Ascending aorta (tissue), 2 donors: ENCODE data around the gene PLAAT3. TPM values are rescaled to one million over a fixed set of nuclear protein-coding genes. Genes with fewer than 3 reads are reported as not detected.
"Not testable (repeated sequence)": the region's sequence is repeated elsewhere in the genome, so short reads cannot be mapped to it uniquely, and the experiment has no call there.

Experiments used
- DNase-seq, 2 donors: peaks; one replicate each; pipeline ENCODE4 v3.0.0-alpha.2; 2019; ENCODE audit warnings: low spot score in 2 of 2
- H3K27ac ChIP-seq, 2 donors: fragments of 200-600 bp; sonication (generic); one replicate each; pipeline ENCODE4 v1.5.1; 2016 to 2017; ENCODE audit warnings: mild to moderate bottlenecking in 1 of 2
- H3K27me3 ChIP-seq: fragments of 200-600 bp; sonication (generic); one replicate; pipeline ENCODE4 v1.5.1; 2017
- H3K36me3 ChIP-seq, 2 donors: fragments of 200-600 bp; sonication (generic); one replicate each; pipeline ENCODE4 v1.5.1; 2016
- H3K4me1 ChIP-seq, 2 donors: fragments of 200-600 bp; sonication (generic); one replicate each; pipeline ENCODE4 v1.5.1; 2016 to 2017; ENCODE audit warnings: mild to moderate bottlenecking in 1 of 2
- H3K4me3 ChIP-seq, 2 donors: fragments of 200-600 bp; sonication (generic); one replicate each; pipeline ENCODE4 v1.5.1; 2016 to 2017; ENCODE audit warnings: mild to moderate bottlenecking in 1 of 2
- H3K9me3 ChIP-seq, 2 donors: fragments of 200-600 bp; sonication (generic); one replicate each; pipeline ENCODE4 v1.5.1; 2016
- CTCF ChIP-seq, 3 experiments: fragments of 200-600 bp in 2 of 3; fragments of 450-650 bp in 1 of 3; sonication (generic) in 2 of 3; IDR thresholded peaks; one replicate each; pipeline ENCODE4 v1.5.1; 2016 to 2019; ENCODE audit warnings: antibody characterized with exemption in 3 of 3, mild to moderate bottlenecking in 1 of 3, moderate library complexity in 1 of 3
- intact Hi-C: fragments of 100-400 bp; cut with DNase I; formaldehyde crosslinking; loops from one replicate; pipeline ENCODE4 v1.15.1; 2023
- total RNA-seq: library from RNA; depleted of rRNA; stranded (reverse); fragments of >200 nt; gene quantifications from one replicate; pipeline ENCODE4 v1.1.0, GENCODE V29; 2016

Gene PLAAT3
- total RNA-seq, 1 donor from 2014 or later: 21.1 TPM

GRCh38 chr11:63583357-63583677, 30.9 kb downstream of the PLAAT3 start:
- Histone ChIP-seq H3K9me3 (peaks cover 9 to 17% of the 10 kb centered on the region in 2 donors), H3K36me3 (peaks cover 49 to 80% of the 10 kb centered on the region in 2 donors), H3K4me1 (no peaks in the 10 kb centered on the region), H3K4me3 (no peak overlapping the region), H3K27ac (no peak overlapping the region), H3K27me3 (no peaks in the 10 kb centered on the region)
- no peak for DNase-seq
- TF ChIP-seq CTCF (IDR thresholded peaks at IDR 0.05): no peak
- intact Hi-C loops: no loop called here

- Histone ChIP-seq H3K9me3 (peaks cover 9 to 17% of the 10 kb centered on the region in 2 donors), H3K36me3 (peaks cover 49 to 59% of the 10 kb centered on the region in 2 donors)
- H3K4me3 ChIP-seq, H3K27me3 ChIP-seq, DNase-seq, H3K4me1 ChIP-seq, H3K27ac ChIP-seq, intact Hi-C loops: not testable (repeated sequence)
Observed at GRCh38 chr11:63581224-63581623, 33.0 kb downstream of the PLAAT3 start.

- H3K4me3 ChIP-seq, H3K27ac ChIP-seq, intact Hi-C loops, DNase-seq, H3K27me3 ChIP-seq: not testable (repeated sequence)
- H3K4me1 ChIP-seq: peaks cover 0 to 16% of the 10 kb centered on the region in 2 donors
- H3K9me3 ChIP-seq: peaks cover 9 to 17% of the 10 kb centered on the region in 2 donors
- peaks cover 38 to 49% of the 10 kb centered on the region in 2 donors for H3K36me3 ChIP-seq
Observed at GRCh38 chr11:63578882-63579281, 35.4 kb downstream of the PLAAT3 start.

GRCh38 chr11:63574856-63575602, 39.2 kb downstream of the PLAAT3 start:
- H3K27ac ChIP-seq: peak overlapping the region; percentile 28 to 40
- peaks cover 0 to 18% of the 10 kb centered on the region in 2 donors for H3K4me1 ChIP-seq
- H3K36me3 ChIP-seq: peaks cover 7 to 14% of the 10 kb centered on the region in 2 donors
- H3K4me3 ChIP-seq: no peak overlapping the region
- peak in 1 of 2 donors; percentile 81 for DNase-seq
- no peaks in the 10 kb centered on the region for H3K27me3 ChIP-seq
- intact Hi-C loops: no loop called here
- no peak for TF ChIP-seq CTCF (IDR thresholded peaks at IDR 0.05)
- H3K9me3 ChIP-seq: peaks cover 0 to 3% of the 10 kb centered on the region in 2 donors

GRCh38 chr11:63573881-63574855, 40.1 kb downstream of the PLAAT3 start:
- TF ChIP-seq CTCF (IDR thresholded peaks at IDR 0.05): no peak
- DNase-seq: no peak
- no peaks in the 10 kb centered on the region for H3K27me3 ChIP-seq
- no peaks in the 10 kb centered on the region for H3K9me3 ChIP-seq
- intact Hi-C loops: no loop called here
- H3K4me1 ChIP-seq: peaks cover 0 to 18% of the 10 kb centered on the region in 2 donors
- peaks cover 4 to 10% of the 10 kb centered on the region in 2 donors for H3K36me3 ChIP-seq
- H3K4me3 ChIP-seq: peak overlapping the region in 1 of 2 donors; percentile 2
- H3K27ac ChIP-seq: peak overlapping the region; percentile 8 to 28

GRCh38 chr11:63572026-63572688, 42.1 kb downstream of the PLAAT3 start:
- H3K27me3 ChIP-seq: no peaks in the 10 kb centered on the region
- no peaks in the 10 kb centered on the region for H3K9me3 ChIP-seq
- no peak for TF ChIP-seq CTCF (IDR thresholded peaks at IDR 0.05)
- no peak for DNase-seq
- peaks cover 4 to 10% of the 10 kb centered on the region in 2 donors for H3K36me3 ChIP-seq
- no peak overlapping the region for H3K27ac ChIP-seq
- H3K4me1 ChIP-seq: peaks cover 0 to 18% of the 10 kb centered on the region in 2 donors
- intact Hi-C loops: no loop called here
- no peak overlapping the region for H3K4me3 ChIP-seq
